GM23338 (cell line): Measurements from ENCODE around the gene MTRF1. TPM values are rescaled to one million over a fixed set of nuclear protein-coding genes. Genes with fewer than 3 reads are reported as not detected.

Source experiments
- ATAC-seq: fragments of 200-7000 bp; cut with Tn5 transposase; 3 replicates; pipeline ENCODE4 v1.9.1; 2020
- DNase-seq: peaks from one replicate; pipeline ENCODE4 v3.0.0-alpha.2; 2015; ENCODE audit warnings: low spot score
- H2AFZ ChIP-seq: fragments of 200-600 bp; sonication (generic); 2 replicates; pipeline ENCODE4 v1.8.0; 2016; ENCODE audit warnings: antibody characterized with exemption, mild to moderate bottlenecking, moderate library complexity
- H3F3A ChIP-seq: fragments of 200-600 bp; sonication (generic); replicated peaks from 2 replicates; pipeline ENCODE4 v1.8.0; 2017; ENCODE audit warnings: antibody characterized with exemption, mixed run types, low read depth
- H3K27ac ChIP-seq: fragments of 200-600 bp; sonication (generic); 2 replicates; pipeline ENCODE4 v1.6.1; 2016; ENCODE audit warnings: low read depth
- H3K27me3 ChIP-seq: fragments of 200-600 bp; sonication (generic); 2 replicates; pipeline ENCODE4 v1.8.0; 2016; ENCODE audit warnings: mild to moderate bottlenecking, mixed run types, moderate library complexity; ENCODE audit not compliant: insufficient read depth
- H3K36me3 ChIP-seq: fragments of 200-600 bp; sonication (generic); 2 replicates; pipeline ENCODE4 v1.8.0; 2016; ENCODE audit warnings: mild to moderate bottlenecking; ENCODE audit not compliant: insufficient read depth
- H3K4me1 ChIP-seq: fragments of 200-600 bp; sonication (generic); 2 replicates; pipeline ENCODE4 v1.8.0; 2016; ENCODE audit warnings: mild to moderate bottlenecking, moderate library complexity; ENCODE audit not compliant: insufficient read depth
- H3K4me2 ChIP-seq: fragments of 200-600 bp; sonication (generic); 2 replicates; pipeline ENCODE4 v1.7.1; 2017; ENCODE audit warnings: mixed run types
- H3K4me3 ChIP-seq: fragments of 200-600 bp; sonication (generic); 2 replicates; pipeline ENCODE4 v1.6.1; 2016; ENCODE audit warnings: mixed run types
- H3K79me2 ChIP-seq: fragments of 200-600 bp; sonication (generic); replicated peaks from 2 replicates; pipeline ENCODE4 v1.8.0; 2017; ENCODE audit warnings: mild to moderate bottlenecking; ENCODE audit not compliant: insufficient read depth
- H3K9me2 ChIP-seq: fragments of 200-600 bp; sonication (generic); 2 replicates; pipeline ENCODE4 v1.8.0; 2017; ENCODE audit not compliant: insufficient read depth
- H4K20me1 ChIP-seq: fragments of 200-600 bp; sonication (generic); replicated peaks from 2 replicates; pipeline ENCODE4 v1.8.0; 2017; ENCODE audit warnings: mild to moderate bottlenecking; ENCODE audit not compliant: insufficient read depth
- H3K27ac Mint-ChIP-seq: 2 replicates; pipeline ENCODE4 v1.8.0; 2020; ENCODE audit warnings: inconsistent platforms, mild to moderate bottlenecking, moderate library complexity, mixed read lengths
- H3K27me3 Mint-ChIP-seq: 3 replicates; pipeline ENCODE4 v1.8.0; 2022; ENCODE audit warnings: low read depth, mild to moderate bottlenecking, moderate library complexity, mixed read lengths, inconsistent platforms; ENCODE audit not compliant: insufficient read depth, poor library complexity
- H3K36me3 Mint-ChIP-seq: 3 replicates; pipeline ENCODE4 v1.8.0; 2021; ENCODE audit warnings: low read depth, mild to moderate bottlenecking, inconsistent platforms, moderate library complexity, mixed read lengths
- H3K4me1 Mint-ChIP-seq: 3 replicates; pipeline ENCODE4 v1.8.0; 2020; ENCODE audit warnings: mild to moderate bottlenecking, inconsistent platforms, mixed read lengths
- H3K4me3 Mint-ChIP-seq: 3 replicates; pipeline ENCODE4 v1.8.0; 2021; ENCODE audit warnings: moderate library complexity, mild to moderate bottlenecking, inconsistent platforms, mixed read lengths
- H3K9me3 Mint-ChIP-seq: 3 replicates; pipeline ENCODE4 v1.8.0; 2020; ENCODE audit warnings: moderate library complexity, mild to moderate bottlenecking, inconsistent platforms, mixed read lengths
- CREB1 ChIP-seq: fragments of 250-450 bp; sonication (Bioruptor Pico); IDR thresholded peaks from 2 replicates; pipeline ENCODE4 v1.5.0; 2020; ENCODE audit warnings: low read depth, mild to moderate bottlenecking, moderate library complexity
- EZH2 ChIP-seq: fragments of 200-600 bp; sonication (generic); IDR thresholded peaks from one replicate; pipeline ENCODE4 v1.8.0; 2017; ENCODE audit warnings: antibody characterized with exemption, mild to moderate bottlenecking, low read depth; ENCODE audit not compliant: unreplicated experiment
- EZH2phosphoT487 ChIP-seq: fragments of 200-600 bp; sonication (generic); IDR thresholded peaks from one replicate; pipeline ENCODE4 v1.8.1; 2018; ENCODE audit warnings: antibody characterized with exemption; ENCODE audit not compliant: unreplicated experiment
- JUNB ChIP-seq: IDR thresholded peaks from one replicate; pipeline ENCODE4 v1.6.1; 2016; ENCODE audit warnings: antibody characterized with exemption; ENCODE audit not compliant: unreplicated experiment
- NANOG ChIP-seq: IDR thresholded peaks from 2 replicates; pipeline ENCODE4 v1.6.1; 2016; ENCODE audit warnings: antibody characterized with exemption, borderline replicate concordance
- POLR2AphosphoS5 ChIP-seq: IDR thresholded peaks from 2 replicates; pipeline ENCODE4 v1.6.1; 2016; ENCODE audit warnings: antibody characterized with exemption, low read depth
- STAT1 ChIP-seq: IDR thresholded peaks from one replicate; pipeline ENCODE4 v1.6.1; 2016; ENCODE audit warnings: antibody characterized with exemption; ENCODE audit not compliant: unreplicated experiment
- ZNF331 ChIP-seq: fragments of 250-450 bp; sonication (Bioruptor Pico); IDR thresholded peaks from 2 replicates; pipeline ENCODE4 v1.5.0; 2020; ENCODE audit warnings: low read depth, mild to moderate bottlenecking, moderate library complexity
- polyA plus RNA-seq: library from polyadenylated mRNA; unstranded; fragments of >200 nt; fragmentation: Nextera tagmentation; extraction: Ambion mirVana; gene quantifications from 2 replicates; pipeline ENCODE4 v1.2.1, GENCODE V29; 2016
- total RNA-seq: library from RNA; depleted of rRNA; stranded (reverse); fragments of >200 nt; shearing (Covaris generic); gene quantifications from 2 replicates; pipeline ENCODE4 v1.2.3, GENCODE V29; 2014
- TF ChIP-seq, protein P1 (sequence below): IDR thresholded peaks from one replicate; pipeline ENCODE4 v1.6.1; 2018; ENCODE audit warnings: antibody characterized with exemption; ENCODE audit not compliant: unreplicated experiment
- TF ChIP-seq, protein P2 (sequence below): IDR thresholded peaks from 2 replicates; pipeline ENCODE4 v1.6.1; 2016; ENCODE audit warnings: antibody characterized with exemption
- TF ChIP-seq, protein P3 (sequence below): fragments of 250-450 bp; sonication (Bioruptor Pico); IDR thresholded peaks from 2 replicates; pipeline ENCODE4 v1.5.0; 2020; ENCODE audit warnings: mild to moderate bottlenecking, moderate library complexity
- TF ChIP-seq, protein P4 (sequence below), 2 experiments: fragments of 200-600 bp in 1 of 2; sonication (generic) in 1 of 2; conservative IDR thresholded peaks; 2 replicates each; pipeline versions ENCODE4 v1.5.1 to v1.6.1; 2016 to 2017; ENCODE audit warnings: antibody characterized with exemption in 2 of 2, low read depth in 2 of 2, mild to moderate bottlenecking in 2 of 2, moderate library complexity in 1 of 2

MTRF1 gene
- total and polyA plus RNA-seq, 2 experiments from 2014 or later: 18.4 to 22.6 TPM

DNA sequence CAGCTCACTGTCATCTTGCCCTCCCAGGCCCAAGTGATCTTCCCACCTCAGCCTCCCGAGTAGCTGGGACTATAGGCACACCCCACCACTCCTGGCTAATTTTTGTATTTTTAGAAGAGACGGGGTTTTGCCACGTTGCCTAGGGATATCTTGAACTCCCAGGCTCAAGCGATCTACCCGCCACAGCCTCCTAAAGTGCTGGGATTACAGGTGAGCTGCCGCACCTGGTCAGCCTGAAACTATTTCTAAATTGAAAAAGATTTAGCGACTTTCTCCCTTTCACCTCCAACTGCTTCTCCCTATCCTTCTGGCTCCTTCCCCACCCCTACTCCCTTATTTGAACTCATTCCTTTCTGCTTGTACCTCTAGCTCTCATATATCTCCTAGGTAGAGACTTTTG lies 27.9 kb upstream of the MTRF1 start:
- H3K27me3 Mint-ChIP-seq: peaks cover 5% of the 10 kb centered on the region
- H3K27me3 ChIP-seq: no peaks in the 10 kb centered on the region
- no peak overlapping the region for H3K4me2 ChIP-seq
- no peak overlapping the region for H2AFZ ChIP-seq
- no peak overlapping the region for H3K4me3 ChIP-seq
- peaks cover 17% of the 10 kb centered on the region for H3K4me1 Mint-ChIP-seq
- H3K79me2 ChIP-seq: no peaks in the 10 kb centered on the region
- peaks cover 12% of the 10 kb centered on the region for H3K4me1 ChIP-seq
- H3F3A ChIP-seq: no peaks in the 10 kb centered on the region
- H3K4me3 Mint-ChIP-seq: no peak overlapping the region
- H3K27ac ChIP-seq: no peak overlapping the region
- H3K9me3 Mint-ChIP-seq: peaks cover 18% of the 10 kb centered on the region
- no peak for ATAC-seq
- H3K36me3 ChIP-seq: no peaks in the 10 kb centered on the region
- peaks cover 3% of the 10 kb centered on the region; the same call in 1 of the 3 replicates for H3K36me3 Mint-ChIP-seq
- H4K20me1 ChIP-seq: no peaks in the 10 kb centered on the region
- DNase-seq: no peak
- TF ChIP-seq CREB1 (CRISPR knock-in tag) (no peak), NANOG (no peak), JUNB (no peak), ZNF331 (CRISPR knock-in tag) (no peak), POLR2AphosphoS5 (no peak), STAT1 (no peak), EZH2 (no peak), EZH2phosphoT487 (no peak)
- TF ChIP-seq, protein P1, sequence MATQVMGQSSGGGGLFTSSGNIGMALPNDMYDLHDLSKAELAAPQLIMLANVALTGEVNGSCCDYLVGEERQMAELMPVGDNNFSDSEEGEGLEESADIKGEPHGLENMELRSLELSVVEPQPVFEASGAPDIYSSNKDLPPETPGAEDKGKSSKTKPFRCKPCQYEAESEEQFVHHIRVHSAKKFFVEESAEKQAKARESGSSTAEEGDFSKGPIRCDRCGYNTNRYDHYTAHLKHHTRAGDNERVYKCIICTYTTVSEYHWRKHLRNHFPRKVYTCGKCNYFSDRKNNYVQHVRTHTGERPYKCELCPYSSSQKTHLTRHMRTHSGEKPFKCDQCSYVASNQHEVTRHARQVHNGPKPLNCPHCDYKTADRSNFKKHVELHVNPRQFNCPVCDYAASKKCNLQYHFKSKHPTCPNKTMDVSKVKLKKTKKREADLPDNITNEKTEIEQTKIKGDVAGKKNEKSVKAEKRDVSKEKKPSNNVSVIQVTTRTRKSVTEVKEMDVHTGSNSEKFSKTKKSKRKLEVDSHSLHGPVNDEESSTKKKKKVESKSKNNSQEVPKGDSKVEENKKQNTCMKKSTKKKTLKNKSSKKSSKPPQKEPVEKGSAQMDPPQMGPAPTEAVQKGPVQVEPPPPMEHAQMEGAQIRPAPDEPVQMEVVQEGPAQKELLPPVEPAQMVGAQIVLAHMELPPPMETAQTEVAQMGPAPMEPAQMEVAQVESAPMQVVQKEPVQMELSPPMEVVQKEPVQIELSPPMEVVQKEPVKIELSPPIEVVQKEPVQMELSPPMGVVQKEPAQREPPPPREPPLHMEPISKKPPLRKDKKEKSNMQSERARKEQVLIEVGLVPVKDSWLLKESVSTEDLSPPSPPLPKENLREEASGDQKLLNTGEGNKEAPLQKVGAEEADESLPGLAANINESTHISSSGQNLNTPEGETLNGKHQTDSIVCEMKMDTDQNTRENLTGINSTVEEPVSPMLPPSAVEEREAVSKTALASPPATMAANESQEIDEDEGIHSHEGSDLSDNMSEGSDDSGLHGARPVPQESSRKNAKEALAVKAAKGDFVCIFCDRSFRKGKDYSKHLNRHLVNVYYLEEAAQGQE: no peak
- TF ChIP-seq, protein P2, sequence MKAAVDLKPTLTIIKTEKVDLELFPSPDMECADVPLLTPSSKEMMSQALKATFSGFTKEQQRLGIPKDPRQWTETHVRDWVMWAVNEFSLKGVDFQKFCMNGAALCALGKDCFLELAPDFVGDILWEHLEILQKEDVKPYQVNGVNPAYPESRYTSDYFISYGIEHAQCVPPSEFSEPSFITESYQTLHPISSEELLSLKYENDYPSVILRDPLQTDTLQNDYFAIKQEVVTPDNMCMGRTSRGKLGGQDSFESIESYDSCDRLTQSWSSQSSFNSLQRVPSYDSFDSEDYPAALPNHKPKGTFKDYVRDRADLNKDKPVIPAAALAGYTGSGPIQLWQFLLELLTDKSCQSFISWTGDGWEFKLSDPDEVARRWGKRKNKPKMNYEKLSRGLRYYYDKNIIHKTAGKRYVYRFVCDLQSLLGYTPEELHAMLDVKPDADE: no peak
- TF ChIP-seq, protein P3, sequence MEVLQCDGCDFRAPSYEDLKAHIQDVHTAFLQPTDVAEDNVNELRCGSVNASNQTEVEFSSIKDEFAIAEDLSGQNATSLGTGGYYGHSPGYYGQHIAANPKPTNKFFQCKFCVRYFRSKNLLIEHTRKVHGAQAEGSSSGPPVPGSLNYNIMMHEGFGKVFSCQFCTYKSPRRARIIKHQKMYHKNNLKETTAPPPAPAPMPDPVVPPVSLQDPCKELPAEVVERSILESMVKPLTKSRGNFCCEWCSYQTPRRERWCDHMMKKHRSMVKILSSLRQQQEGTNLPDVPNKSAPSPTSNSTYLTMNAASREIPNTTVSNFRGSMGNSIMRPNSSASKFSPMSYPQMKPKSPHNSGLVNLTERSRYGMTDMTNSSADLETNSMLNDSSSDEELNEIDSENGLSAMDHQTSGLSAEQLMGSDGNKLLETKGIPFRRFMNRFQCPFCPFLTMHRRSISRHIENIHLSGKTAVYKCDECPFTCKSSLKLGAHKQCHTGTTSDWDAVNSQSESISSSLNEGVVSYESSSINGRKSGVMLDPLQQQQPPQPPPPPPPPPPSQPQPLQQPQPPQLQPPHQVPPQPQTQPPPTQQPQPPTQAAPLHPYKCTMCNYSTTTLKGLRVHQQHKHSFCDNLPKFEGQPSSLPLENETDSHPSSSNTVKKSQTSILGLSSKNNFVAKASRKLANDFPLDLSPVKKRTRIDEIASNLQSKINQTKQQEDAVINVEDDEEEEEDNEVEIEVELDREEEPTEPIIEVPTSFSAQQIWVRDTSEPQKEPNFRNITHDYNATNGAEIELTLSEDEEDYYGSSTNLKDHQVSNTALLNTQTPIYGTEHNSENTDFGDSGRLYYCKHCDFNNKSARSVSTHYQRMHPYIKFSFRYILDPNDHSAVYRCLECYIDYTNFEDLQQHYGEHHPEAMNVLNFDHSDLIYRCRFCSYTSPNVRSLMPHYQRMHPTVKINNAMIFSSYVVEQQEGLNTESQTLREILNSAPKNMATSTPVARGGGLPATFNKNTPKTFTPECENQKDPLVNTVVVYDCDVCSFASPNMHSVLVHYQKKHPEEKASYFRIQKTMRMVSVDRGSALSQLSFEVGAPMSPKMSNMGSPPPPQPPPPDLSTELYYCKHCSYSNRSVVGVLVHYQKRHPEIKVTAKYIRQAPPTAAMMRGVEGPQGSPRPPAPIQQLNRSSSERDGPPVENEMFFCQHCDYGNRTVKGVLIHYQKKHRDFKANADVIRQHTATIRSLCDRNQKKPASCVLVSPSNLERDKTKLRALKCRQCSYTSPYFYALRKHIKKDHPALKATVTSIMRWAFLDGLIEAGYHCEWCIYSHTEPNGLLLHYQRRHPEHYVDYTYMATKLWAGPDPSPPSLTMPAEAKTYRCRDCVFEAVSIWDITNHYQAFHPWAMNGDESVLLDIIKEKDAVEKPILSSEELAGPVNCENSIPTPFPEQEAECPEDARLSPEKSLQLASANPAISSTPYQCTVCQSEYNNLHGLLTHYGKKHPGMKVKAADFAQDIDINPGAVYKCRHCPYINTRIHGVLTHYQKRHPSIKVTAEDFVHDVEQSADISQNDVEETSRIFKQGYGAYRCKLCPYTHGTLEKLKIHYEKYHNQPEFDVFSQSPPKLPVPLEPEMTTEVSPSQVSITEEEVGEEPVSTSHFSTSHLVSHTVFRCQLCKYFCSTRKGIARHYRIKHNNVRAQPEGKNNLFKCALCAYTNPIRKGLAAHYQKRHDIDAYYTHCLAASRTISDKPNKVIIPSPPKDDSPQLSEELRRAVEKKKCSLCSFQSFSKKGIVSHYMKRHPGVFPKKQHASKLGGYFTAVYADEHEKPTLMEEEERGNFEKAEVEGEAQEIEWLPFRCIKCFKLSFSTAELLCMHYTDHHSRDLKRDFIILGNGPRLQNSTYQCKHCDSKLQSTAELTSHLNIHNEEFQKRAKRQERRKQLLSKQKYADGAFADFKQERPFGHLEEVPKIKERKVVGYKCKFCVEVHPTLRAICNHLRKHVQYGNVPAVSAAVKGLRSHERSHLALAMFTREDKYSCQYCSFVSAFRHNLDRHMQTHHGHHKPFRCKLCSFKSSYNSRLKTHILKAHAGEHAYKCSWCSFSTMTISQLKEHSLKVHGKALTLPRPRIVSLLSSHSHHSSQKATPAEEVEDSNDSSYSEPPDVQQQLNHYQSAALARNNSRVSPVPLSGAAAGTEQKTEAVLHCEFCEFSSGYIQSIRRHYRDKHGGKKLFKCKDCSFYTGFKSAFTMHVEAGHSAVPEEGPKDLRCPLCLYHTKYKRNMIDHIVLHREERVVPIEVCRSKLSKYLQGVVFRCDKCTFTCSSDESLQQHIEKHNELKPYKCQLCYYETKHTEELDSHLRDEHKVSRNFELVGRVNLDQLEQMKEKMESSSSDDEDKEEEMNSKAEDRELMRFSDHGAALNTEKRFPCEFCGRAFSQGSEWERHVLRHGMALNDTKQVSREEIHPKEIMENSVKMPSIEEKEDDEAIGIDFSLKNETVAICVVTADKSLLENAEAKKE (CRISPR knock-in tag): no peak
- TF ChIP-seq, protein P4, sequence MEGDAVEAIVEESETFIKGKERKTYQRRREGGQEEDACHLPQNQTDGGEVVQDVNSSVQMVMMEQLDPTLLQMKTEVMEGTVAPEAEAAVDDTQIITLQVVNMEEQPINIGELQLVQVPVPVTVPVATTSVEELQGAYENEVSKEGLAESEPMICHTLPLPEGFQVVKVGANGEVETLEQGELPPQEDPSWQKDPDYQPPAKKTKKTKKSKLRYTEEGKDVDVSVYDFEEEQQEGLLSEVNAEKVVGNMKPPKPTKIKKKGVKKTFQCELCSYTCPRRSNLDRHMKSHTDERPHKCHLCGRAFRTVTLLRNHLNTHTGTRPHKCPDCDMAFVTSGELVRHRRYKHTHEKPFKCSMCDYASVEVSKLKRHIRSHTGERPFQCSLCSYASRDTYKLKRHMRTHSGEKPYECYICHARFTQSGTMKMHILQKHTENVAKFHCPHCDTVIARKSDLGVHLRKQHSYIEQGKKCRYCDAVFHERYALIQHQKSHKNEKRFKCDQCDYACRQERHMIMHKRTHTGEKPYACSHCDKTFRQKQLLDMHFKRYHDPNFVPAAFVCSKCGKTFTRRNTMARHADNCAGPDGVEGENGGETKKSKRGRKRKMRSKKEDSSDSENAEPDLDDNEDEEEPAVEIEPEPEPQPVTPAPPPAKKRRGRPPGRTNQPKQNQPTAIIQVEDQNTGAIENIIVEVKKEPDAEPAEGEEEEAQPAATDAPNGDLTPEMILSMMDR (conservative IDR thresholded peaks at IDR 0.05; ENCODE audit: low read depth in 2 of 2): no peak
- no peaks in the 10 kb centered on the region; the same call in 1 of the 2 replicates for H3K9me2 ChIP-seq
- H3K27ac Mint-ChIP-seq: no peak overlapping the region
